SHP77 treated with DMSO at 0.1 percent for 48 hours (cell line): ENCODE results near the gene GAD2.

Source experiments
- DNase-seq: peaks from one replicate; lab custom pipeline; 2025; lab: John Stamatoyannopoulos, UW

Gene GAD2

GRCh38 chr10:26222563-26222962 is 6.0 kb downstream of the GAD2 start:
- DNase-seq, result no peak

- no peak for DNase-seq
These were observed 8.7 kb downstream of the GAD2 start for GRCh38 chr10:26225322-26225721.

GRCh38 chr10:26227786-26228185 is 11.2 kb downstream of the GAD2 start:
- DNase-seq, result no peak

- DNase-seq, result no peak
These were observed 15.6 kb downstream of the GAD2 start for GRCh38 chr10:26232174-26232573.

- no peak for DNase-seq
These were observed 19.2 kb downstream of the GAD2 start for GRCh38 chr10:26235761-26236160.

- DNase-seq, result no peak
These were observed 21.8 kb downstream of the GAD2 start for GRCh38 chr10:26238378-26238777.

GRCh38 chr10:26242706-26243350 is 26.3 kb downstream of the GAD2 start:
- no peak for DNase-seq

GRCh38 chr10:26243351-26243720 is 26.8 kb downstream of the GAD2 start:
- DNase-seq, result no peak

- no peak for DNase-seq
These were observed 33.1 kb downstream of the GAD2 start for GRCh38 chr10:26249681-26250080.

- DNase-seq, result no peak
These were observed 35.4 kb downstream of the GAD2 start for GRCh38 chr10:26251925-26252324.

- no peak for DNase-seq
These were observed 38.0 kb downstream of the GAD2 start for GRCh38 chr10:26254616-26255015.

- DNase-seq, result no peak
These were observed 42.8 kb downstream of the GAD2 start for GRCh38 chr10:26259341-26259740.

GRCh38 chr10:26269754-26270153 is 53.2 kb downstream of the GAD2 start:
- peak; percentile 11 for DNase-seq

- DNase-seq, result no peak
These were observed 57.8 kb downstream of the GAD2 start for GRCh38 chr10:26274391-26274790.

GRCh38 chr10:26278295-26278694 is 61.7 kb downstream of the GAD2 start:
- DNase-seq, result no peak

GRCh38 chr10:26290236-26290635 is 73.7 kb downstream of the GAD2 start:
- no peak for DNase-seq

- no peak for DNase-seq
These were observed 75.3 kb downstream of the GAD2 start for GRCh38 chr10:26291721-26292480.

GRCh38 chr10:26296360-26296759 is 79.8 kb downstream of the GAD2 start:
- no peak for DNase-seq

- DNase-seq, result no peak
These were observed 83.4 kb downstream of the GAD2 start for GRCh38 chr10:26300001-26300400.

GRCh38 chr10:26303366-26303765 is 86.8 kb downstream of the GAD2 start:
- DNase-seq, result no peak

GRCh38 chr10:26310361-26310760 is 93.8 kb downstream of the GAD2 start:
- no peak for DNase-seq

- no peak for DNase-seq
These were observed 94.9 kb downstream of the GAD2 start for GRCh38 chr10:26311383-26311940.

GRCh38 chr10:26314265-26315013 is 97.9 kb downstream of the GAD2 start:
- DNase-seq, result no peak
